Testis (tissue), 2 donors: ENCODE results near the gene GLOD4.

ENCODE experiments used
- POLR2A ChIP-seq: fragments of 450-650 bp; IDR thresholded peaks from one replicate; pipeline ENCODE4 v1.6.1; 2017; ENCODE audit warnings: antibody characterized with exemption, mild to moderate bottlenecking, moderate library complexity
- TF ChIP-seq, protein P1 (sequence below), 3 experiments: fragments of 450-650 bp in 2 of 3; fragments of 200-600 bp in 1 of 3; sonication (generic) in 1 of 3; IDR thresholded peaks; one replicate each; pipeline ENCODE4 v1.5.1; 2016 to 2019; ENCODE audit warnings: antibody characterized with exemption in 3 of 3, mild to moderate bottlenecking in 2 of 3, moderate library complexity in 1 of 3

DNA sequence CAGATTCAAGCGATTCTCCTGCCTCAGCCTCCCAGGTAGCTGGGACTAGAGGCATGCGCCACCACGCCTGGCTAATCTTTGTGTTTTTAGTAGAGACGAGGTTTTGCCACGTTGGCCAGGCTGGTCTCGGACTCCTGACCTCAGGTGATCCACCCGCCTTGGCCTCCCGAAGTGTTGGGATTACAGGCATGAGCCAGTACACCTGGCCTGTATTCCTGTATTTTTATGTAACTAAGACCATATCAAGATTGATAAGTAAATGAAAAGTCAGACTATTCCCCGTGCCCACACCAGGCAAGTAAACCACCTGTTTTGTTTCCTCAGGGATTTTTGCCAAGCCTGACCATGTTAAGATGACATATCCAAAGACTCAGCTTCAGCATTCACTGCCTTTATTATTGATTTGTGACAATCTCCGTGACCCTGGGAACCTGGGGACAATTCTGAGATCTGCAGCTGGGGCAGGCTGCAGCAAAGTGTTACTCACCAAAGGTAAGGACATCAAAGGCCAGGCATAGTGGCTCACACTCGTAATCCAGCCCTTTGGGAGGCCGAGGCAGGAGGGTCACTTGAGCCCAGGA lies 5.7 kb upstream of the GLOD4 start:
- TF ChIP-seq, protein P1, sequence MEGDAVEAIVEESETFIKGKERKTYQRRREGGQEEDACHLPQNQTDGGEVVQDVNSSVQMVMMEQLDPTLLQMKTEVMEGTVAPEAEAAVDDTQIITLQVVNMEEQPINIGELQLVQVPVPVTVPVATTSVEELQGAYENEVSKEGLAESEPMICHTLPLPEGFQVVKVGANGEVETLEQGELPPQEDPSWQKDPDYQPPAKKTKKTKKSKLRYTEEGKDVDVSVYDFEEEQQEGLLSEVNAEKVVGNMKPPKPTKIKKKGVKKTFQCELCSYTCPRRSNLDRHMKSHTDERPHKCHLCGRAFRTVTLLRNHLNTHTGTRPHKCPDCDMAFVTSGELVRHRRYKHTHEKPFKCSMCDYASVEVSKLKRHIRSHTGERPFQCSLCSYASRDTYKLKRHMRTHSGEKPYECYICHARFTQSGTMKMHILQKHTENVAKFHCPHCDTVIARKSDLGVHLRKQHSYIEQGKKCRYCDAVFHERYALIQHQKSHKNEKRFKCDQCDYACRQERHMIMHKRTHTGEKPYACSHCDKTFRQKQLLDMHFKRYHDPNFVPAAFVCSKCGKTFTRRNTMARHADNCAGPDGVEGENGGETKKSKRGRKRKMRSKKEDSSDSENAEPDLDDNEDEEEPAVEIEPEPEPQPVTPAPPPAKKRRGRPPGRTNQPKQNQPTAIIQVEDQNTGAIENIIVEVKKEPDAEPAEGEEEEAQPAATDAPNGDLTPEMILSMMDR (IDR thresholded peaks at IDR 0.05) = no peak
- no peak for TF ChIP-seq POLR2A
